HG03103 (cell line): Measurements from ENCODE around the gene RAB31.
"Not testable (repeated sequence)": the region's sequence is repeated elsewhere in the genome, so short reads cannot be mapped to it uniquely, and the experiment has no call there.

ENCODE experiments used
- ATAC-seq: cut with Tn5 transposase; IDR thresholded peaks from one replicate; pipeline ENCODE4 v1.9.1; 2021; ENCODE audit warnings: low read depth; ENCODE audit not compliant: unreplicated experiment

RAB31 gene

DNA sequence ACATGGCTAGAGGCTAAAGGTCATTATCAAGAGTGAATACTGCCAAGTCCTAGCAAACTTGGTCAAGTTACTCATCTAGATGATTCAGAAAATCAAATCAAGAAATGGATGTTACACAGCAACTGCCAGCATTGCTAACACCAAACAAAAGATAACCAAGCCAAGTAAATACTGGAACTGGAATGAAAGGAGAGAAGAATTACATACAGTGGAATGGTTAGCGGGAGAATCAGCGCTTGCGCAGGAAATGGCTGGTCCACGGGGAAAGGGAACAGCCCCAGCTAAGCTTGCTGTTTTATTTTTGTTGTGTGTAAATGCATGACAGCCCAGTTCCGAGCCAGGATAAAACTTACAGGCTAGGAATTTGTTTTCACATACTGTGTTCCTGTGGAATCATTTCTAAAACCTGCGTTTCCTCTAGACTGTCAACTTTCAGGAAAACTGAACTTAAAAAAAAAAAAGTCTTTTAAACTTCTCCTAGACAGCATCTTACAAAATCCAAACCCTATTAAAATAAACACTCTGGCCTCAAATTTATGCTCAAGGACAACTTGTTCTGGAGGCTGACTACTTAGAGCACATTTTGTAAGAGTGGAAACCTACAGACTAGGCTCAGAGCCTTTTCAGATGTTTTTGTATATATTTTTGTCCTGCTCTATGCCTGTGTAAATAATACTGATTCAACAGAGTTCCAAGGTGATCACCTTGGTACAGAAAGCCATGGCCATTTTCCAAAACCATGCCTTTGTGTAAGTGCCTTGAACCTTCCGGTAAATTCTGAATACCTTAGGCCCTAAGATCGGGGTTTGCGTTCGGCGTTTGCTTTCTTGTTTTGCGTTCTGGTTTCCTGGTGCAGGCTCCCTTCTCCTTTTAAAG is 146.9 kb downstream of the RAB31 start:
- ATAC-seq = no peak

DNA sequence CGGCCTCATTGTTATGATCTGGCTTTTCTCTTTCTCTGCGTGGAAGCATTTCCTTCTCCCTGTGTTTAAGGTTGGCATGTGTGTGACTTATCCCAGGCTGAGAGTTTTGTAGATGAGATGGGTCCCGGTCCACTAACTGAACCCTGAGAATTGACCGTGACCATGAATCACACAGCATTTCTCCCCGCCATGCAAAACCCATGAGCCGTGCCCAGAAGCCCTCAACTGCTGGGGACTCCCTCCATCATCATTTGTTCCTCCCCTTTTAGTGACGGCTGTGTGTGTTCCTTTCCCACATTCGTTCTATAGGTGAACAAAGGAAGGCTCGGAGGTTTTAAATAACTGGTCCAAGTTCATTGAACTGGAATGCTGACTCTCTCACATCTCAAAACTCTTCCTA is 147.6 kb downstream of the RAB31 start:
- no peak for ATAC-seq

DNA sequence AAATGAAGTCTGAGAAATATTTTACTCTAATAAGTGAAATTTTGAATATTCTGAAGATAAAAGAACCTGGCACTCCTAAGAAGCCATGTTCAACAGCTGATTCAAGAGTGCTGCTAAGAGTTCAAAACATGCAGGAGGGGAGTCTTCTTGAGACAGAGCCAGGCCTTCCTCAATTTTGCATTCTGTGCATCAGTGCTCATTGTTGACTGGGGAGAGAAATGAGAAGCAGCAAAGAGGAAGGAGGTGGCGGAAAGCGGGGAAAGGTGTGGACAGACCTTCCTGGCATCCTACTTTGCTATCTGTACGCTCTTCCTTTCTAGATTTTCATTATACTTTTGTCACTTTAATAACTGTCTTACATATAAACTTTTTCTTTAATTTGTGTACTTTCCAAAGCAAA is 148.0 kb downstream of the RAB31 start:
- no peak for ATAC-seq

DNA sequence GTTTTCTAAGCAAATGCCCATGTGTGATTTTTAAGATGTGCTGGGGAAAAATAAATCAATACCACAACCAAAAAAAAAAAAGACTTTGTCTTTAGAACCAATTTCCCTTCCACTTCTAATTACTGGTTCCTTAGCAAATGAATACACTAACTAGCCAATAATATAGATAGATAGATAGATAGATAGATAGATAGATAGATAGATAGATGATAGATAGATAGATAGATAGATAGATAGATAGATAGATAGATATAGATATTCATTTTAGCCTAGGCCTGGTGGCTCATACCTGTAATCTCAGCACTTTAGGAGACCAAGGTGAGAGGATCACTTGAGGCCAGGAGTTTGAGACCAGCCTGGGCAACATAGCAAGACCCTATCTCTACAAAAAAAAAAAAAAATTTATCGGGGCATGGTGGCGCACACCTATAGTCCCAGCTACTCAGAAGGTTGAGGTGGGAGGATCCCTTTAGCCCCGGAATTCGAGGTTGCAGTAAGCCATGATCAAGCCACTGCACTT is 149.4 kb downstream of the RAB31 start:
- not testable (repeated sequence) for ATAC-seq

DNA sequence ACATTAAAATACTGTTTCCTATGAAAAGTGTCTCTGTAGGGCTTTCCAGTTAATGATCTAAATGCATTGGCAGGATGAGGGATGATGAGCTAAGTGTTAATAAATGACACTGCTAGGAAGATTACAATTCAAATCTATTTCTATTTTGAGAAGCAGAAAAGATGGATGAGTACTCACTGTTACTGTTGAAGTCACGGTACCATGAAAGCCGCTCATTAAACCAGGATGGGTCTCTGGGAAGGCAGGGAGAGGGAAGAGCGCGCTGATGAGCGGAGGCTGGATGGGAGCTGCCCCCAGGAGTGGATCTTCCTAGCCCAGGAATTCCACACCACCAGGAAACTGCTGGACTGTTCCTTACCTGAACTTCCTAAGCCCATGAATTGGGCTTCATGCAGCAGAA is 150.5 kb downstream of the RAB31 start:
- no peak for ATAC-seq

DNA sequence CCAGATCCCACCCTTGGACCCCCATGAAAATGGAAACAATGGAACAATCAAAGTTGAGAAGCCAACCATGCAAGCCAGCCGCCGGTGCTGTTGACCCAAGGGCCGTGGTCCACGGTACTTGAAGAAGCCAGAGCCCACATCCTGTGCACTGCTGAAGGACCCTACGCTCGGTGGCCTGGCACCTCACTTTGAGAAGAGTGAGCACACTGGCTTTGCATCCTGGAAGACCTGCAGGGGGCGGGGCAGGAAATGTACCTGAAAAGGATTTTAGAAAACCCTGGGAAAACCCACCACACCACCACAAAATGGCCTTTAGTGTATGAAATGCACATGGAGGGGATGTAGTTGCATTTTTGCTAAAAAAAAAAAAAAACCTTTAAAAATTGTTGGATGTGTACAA is 151.1 kb downstream of the RAB31 start:
- ATAC-seq = no peak

DNA sequence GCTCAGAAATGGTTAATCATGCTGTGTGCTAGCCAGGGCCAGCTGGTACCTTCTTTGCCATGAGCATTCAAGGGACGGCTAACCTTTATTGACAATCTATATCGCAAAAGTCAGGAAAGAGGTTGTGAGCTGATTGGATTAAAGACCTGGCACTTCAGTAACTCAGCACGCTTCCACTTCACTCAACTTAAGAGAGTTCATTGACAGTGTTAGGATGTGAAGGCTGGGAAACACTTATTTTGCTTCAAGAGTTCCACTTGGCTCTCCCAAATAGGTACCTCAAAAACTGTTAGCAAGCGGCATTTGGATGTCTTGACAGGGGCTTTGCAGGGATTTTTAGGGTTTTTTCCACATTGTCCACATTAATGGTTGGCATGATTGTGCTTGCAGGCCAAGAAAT is 152.6 kb downstream of the RAB31 start:
- no peak for ATAC-seq

DNA sequence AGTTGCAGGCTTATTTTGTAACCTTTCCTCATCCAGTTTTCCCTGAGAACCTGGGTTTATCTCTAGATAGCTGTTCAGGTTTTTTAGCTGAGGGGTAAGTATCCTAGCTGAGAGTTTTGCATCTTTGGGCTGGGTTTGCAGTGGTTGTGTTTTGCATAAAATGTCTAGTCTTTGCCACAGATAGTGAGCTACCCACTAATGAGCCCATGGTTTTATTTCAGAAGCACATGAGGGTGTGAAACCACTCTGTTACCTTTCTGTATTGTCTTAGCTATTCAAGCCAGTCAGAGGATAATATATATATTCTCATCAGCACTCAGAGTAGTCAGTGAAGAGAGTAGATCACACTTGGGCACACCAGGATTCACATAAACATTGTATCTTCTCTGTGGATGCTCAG is 153.1 kb downstream of the RAB31 start:
- ATAC-seq = peak; percentile 55

DNA sequence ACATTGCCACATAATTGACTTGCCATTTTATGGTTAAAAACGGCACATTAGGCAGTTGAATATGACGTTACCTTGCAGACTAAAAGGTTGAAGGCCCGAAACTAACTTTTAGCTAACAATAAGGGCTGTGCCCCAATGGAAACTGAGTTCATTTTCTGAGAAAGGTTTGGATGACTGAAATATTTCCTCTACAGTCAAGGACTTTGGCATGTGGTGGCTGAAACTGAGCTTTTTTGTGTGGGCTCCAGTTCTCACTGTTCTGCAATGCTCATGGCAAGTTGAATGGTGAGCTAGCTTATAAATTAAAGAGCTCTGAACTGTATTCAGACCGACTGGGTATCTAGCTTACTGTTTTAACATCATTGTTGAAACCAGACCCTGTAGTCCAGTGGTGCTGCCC is 153.8 kb downstream of the RAB31 start:
- no peak for ATAC-seq

DNA sequence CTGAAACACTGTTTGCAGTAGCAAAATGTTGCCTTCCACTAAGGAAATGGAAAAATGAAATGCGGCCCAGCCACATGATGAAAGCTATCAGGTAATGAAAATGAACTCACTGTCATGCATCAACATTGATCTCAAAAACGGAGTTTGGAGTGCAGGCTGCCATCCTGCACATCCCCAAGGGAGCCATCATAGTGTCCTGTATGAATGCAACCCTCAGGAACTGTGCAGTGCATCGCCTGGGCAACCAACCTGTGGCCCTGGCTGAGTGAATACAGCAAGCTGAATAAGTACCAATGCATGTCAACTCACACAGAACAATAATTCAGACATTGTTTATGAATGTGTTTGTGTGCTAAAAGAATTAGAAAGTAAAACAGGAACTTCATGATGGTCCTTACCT is 154.6 kb downstream of the RAB31 start:
- no peak for ATAC-seq

DNA sequence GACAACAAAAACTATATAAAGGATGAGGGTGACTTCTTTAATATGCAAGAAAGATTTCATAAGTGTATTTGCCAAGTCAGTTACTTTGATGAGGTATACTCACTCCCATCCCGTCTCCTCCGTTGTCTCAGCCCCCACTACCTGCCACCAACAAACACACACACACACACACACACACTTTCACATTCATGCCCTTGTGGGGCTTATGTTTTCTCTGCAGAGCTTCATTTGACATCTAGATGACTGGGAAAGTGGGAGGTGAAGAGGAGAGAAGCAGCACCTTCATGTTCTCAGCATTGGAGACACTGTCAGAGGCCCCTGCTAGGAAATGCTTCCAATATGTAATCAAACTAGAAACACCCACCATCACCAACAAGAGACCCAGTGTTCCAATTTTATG is 155.2 kb downstream of the RAB31 start:
- ATAC-seq = no peak

DNA sequence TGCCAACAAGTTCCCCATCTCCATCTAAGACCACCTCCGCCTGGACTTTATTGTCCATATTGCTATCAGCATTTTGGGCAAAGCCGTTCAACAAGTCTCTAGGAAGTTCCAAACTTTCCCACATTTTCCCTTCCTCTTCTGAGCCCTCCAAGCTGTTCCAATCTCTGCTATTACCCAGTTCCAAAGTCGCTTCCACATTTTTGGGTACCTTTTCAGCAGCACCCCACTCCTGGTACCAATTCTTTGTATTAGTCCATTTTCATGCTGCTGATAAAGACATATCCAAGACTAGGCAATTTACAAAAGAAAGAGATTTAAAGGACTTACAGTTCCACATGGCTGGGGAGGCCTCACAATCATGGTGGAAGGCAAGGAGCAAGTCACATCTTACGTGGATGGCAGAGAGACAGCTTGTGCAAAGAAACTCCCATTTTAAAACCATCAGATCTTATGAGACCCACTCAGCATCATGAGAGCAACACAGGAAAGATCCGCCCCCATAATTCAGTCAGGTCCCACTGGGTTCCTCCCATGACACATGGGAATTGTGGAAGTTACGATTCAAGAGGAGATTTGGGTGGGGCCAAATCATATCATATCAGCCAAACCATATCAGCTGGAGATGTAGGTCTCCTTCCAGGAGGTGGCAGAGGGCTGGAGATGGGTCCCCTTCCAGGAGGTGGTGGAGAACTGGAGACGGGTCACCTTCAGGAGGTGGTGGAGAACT is 157.8 kb downstream of the RAB31 start:
- ATAC-seq = no peak

DNA sequence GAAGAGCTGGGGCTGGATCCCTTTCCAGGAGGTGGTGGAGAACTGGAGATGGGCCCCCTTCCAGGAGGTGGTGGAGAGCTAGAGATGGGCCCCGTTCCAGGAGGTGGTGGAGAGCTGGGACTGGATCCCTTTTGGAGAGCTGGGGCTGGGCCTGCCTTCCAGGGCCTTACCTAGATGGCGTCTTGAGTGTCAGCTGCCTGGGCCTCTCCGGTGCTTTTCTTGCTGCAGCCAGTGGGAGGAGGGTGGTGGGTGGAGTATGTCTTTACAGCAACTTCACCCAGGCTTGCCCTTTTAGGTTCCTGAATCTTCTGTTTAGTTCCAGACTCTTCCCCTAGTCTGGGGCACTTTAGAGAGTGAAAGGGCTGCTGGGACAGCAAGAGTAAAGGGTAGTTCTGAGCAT is 158.5 kb downstream of the RAB31 start:
- no peak for ATAC-seq

DNA sequence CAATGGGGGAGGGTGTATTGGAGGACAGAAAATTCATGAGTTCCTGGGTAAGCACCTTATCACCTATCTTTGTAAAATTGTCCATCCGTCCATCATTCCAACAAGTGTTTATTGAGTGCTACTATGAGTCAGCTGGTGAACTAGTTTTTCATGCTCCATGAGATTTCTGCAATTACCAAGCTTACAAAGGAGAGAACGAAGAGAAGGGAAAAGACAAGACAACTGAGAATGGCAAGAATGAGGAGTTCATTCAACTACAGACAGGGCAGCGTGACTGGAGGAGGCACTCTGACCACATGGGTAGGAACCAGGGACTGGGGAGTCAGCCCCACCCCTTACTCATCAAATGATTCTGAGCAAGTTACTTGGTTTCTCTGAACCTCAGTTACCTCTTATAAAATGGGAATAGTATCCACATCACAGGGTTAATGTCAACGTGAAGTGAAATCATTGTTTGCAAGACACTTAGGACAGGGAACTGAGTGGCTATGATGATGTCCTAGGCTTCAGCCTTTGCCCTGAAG is 159.0 kb downstream of the RAB31 start:
- ATAC-seq = no peak

DNA sequence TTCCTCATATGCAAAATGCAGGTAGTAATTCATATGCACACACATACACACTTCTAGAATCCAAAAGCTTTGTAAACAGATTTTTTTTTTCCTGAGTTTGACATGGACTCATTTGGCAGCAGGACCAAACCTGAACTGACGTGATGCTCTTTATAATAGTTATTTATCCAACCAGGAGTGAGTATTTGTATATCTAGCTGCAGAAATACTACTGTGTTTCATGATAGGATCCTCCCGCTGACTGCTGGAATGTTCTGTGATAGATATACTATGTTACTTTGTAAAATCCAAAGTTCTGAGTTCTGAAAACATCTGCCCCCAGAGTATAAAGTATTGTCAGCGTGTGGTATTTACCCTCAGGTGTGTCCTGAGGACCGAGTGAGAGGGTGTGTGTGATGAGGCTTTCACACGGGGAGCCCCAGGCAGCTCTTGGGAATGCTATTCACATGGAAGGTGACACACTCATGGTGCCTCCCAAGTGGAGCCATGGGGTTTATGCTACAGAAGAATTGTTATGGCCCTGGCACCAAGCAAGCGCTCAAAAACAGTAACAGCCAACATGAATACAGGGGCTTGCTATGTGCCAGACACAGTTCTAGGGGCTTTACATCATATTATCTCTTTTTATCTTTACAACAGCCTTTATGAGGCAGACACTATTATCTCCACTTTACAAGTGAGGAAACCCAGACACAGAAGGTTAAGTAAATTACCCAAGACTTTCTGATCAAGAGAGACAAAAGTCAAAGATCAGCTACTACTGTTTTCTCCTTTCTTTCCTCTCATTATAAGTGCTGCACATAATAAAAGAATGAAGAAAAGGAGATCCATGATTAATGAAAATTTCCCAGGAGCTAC is 161.0 kb downstream of the RAB31 start:
- ATAC-seq = no peak

DNA sequence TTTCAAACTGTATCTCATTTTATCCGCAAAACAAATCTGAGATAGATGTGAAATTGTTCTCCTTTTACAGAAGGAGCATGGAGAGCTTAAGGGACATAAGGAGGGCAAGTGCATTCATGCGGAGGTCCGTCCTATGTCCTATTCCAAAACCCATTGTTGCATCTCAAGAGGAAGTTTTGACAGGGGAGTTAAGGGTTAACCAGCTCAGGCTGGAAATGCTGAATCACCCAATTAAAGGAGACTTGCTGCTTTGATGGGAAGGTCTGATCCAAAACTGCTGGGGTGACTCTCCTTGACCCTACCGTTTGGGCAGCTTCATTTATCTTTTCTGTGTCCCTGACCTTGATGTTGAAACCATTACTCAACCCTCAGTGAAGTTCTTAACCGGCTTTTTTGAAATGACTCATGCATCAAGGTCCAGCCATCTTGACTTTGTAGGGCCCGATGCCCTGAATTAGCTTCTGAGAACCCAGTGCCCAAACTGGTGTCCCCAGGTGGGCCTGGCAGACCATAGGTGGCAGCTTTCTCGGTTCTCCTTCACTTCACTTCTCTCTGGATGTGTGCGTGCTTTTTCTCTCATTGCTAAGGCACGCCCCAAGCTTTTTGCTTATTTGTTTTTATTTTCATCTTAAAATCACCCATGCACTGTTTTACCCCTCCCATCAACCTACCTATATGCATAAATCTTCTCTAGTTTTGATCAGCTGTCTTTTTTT is 161.8 kb downstream of the RAB31 start:
- ATAC-seq = peak; percentile 68

DNA sequence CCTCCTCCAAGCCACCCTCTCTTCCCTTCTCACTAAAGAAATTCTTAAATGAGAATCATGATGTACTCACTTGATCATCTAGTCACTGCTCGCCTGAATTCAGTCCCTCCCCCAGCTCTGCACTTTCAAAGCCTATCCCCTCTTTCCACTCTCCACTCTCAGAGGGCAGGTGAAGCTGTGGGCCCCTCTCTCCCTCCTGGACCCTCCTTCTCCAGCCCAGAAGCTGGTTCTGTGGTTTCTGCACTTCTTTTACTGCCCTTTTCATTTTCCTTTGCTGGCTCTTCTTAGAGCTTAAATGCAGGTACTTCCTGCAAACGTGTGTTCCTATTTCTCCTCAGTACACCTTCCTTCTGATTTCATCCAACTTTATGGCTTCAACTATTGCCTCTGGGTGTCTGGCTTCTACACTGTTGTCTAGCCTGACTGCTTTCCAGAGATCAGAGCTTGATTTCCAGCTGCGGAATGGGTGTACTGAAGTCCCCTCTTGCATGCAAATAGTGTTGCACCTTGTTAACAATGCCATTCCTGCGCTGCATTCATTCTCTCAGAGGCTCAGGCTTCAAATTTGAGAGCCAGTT is 162.4 kb downstream of the RAB31 start:
- ATAC-seq = no peak

DNA sequence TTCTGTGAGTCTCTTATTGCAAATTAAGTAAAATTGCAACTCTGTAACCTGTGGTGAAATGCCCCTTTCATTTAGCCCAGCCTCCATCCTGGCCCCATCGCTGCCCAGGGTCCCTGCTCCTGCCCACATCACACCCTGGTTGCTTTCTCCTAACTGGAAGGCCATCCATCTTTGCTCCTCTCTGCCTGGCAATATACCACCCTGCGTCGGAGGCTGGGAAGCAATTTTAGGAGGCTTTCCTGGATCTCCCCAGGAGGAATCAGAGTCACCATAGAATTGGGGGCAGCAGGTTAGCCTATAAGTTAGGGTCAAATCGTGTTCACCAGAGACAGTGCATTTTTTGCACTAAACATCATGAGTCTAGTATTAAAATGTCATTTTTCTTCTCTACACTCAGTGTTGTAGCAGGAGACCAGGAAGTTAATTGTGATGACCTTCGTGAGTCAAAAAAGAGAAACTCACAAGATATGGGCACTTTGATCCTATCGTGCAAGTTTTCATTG is 163.2 kb downstream of the RAB31 start:
- ATAC-seq = no peak

DNA sequence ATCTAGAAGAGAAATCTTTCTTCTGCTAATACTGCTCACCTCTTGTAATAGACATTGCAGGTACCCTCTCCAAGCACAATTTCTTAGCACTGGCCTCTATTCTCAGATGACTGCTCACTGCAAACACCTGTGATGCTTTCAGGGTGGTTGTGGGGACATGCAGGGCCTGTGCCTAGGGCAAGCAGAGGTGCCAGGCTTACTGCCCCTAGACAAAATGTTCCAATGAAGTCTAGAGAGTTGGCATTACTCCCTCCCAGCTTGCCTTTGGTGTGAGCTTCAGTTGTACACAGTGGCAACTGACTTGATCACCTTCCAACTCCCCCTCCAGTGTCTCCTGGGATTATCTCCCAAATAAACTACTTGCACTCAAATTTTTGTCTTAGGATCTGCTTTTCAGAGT is 164.7 kb downstream of the RAB31 start:
- ATAC-seq = no peak
